Measurements from ENCODE around the gene LENG8.

The LENG8 gene

DNA sequence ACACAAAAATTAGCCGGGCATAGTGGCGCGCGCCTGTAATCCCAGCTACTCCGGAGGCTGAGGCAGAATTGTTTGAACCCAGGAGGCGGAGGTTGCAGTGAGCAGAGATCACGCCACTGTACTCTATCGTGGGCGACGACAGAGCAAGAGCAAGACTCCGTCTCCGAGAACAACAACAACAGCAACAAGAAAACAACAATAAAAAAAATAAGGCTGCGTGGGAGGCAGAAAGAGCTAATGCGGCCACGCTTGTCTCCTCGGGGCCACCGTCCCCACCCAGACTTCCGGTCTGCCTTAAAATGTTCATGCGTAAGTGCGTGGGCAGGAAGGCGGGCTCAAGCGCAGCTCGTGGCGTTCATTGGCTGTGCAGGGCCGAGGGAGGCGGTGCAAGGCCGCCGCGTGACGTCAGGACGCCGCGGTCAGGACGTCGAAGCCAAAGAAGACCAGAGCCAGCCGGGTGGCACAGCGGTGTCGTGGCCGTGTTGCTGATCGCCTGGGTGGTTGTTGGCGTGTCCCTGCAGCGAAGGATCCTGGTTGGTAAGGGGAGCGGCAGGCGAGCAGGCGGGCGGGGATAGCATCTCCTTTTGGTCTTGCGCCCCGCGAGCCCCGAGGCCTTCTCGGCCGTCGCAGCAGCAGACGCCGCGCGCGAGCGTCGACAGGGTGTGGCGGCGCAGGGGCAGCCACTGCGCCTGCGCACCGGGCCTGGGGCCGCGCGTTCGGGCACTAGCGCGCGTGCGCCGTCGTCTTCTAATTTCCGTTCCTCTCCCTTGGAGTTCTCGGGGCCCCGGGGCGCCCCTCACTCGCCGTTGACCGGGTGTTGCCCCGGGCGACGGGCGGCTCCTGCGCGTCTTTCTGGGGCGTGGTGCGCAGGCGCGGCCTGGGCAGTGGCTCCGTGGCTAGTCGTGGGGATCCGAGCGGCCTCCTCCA lies at the start of gene LENG8:
Gene LENG8 (plus strand): TSS at position 426 of the 927 bp plus-strand sequence. CDS start 2,146 bp downstream, outside the sequence.
- DNase-seq, result peak; percentile 98

DNA sequence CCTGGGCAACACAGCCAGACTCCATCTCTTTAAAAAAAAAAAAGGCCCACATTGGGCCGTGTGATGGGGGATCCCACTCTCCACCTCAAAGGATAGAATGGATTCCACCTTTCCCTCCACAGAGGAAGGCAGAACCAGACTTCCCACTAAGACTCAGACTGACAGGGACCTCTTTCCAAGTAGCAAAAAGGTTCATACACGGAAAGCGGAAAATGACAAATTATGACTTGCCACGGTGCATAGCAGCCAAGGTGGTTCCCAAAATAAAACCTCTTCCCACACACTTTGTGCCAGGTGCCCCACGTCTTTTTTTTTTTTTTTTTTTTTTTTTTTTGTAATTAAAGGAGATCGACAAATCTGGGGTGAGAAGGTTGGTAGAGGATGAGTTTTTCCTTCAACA lies 48.1 kb upstream of the LENG8 start:
- DNase-seq, result no peak

DNA sequence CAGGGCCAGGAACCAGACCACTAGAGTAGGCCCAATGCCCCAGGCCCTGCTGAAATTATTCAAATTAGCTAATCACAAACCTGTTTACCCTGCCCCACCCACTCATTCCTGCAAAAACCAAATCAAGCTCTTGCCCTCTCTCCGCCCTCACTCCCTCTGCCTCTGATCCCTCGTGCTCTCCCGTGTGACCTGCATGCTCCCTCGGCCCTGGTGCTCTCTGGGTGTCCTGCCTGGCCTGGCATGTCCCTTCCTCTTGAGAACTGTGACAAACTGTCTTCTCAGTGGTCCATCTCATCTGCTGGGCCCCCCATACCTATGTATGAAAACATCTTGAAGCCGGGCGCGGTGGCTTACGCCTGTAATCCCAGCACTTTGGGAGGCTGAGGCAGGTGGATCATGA lies 45.9 kb upstream of the LENG8 start:
- DNase-seq, result no peak

DNA sequence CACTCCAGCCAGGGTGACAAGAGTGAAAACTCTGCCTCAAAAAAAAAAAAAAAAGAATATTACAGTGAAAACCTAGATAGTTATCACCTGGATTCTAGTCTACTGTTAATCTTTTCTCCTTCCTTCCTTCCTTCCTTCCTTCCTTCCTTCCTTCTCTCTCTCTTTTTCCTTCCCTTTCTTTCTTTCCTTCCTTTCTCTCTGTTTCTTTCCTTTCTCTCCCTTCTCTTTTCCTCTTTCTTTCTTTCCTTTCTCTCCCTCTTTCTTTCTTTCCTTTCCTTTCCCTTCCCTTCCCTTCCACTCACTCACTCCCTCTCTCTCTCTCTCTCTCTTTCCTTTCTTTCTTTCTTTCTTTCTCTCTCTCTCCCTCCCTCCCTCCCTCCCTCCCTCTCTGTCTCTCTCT lies 43.4 kb upstream of the LENG8 start:
- no peak for DNase-seq

DNA sequence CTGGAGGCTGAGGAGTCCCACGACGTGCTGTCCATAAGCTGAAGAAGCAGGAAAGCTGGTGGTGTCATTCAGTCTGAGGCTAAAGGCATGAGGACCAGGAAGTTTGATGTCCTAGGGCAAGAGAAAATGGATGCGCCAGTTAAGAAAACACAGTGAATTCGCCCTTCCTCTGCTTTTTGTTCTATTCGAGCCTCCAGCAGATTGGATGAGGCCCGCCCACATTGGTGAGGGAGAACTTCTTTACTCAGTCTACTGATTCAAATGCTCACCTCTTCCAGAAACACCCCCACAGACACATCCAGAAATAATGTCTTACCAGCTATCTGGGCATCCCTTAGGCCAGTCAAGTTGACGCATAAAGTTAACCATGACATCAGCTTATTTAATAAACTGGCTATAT lies 41.2 kb upstream of the LENG8 start:
- no peak for DNase-seq

DNA sequence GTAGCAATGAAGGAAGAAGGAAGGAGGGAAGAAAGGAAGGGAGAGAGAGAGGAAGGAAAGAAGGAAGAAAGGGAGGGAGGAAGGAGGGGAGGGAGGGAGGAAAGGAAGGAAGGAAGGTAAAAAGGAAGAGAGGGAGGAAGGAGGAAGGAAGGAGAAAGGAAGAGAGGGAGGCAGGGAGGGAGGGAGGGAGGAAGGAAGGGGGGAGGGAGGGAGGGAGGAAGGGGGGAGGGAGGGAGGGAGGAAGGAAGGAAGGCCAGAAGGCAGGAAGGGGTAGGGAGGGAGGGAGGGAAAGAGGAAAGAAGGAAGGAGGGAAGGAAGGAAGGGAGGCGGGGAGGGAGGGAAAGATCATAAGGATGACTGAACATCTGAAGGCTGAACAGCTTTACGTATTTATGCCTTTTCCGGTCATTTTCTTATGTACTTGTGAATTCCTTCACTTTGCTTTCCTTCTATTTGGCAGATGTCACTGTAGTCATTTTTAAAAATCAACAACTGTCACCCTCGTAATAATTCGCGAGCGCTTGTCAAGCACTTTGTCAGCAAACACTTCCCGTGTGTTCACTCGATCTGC lies 40.5 kb upstream of the LENG8 start:
- DNase-seq, result no peak

DNA sequence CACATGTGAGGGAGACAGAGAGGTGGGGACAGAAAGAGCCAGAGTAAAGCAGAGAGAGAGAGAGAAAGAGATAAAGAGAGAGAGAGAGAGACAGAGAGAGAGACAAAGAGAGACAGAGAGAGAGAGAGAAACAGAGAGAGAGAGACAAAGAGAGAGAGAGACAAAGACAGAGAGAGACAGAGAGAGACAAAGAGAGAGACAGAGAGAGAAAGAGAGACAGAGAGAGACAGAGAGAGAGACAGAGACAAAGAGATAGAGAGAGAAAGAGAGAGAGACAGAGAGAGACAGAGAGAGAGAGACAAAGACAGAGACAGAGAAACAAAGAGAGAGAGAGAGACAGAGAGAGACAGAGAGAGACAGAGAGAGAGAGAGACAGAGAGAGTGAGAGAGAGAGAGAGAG lies 38.0 kb upstream of the LENG8 start:
- no peak for DNase-seq

DNA sequence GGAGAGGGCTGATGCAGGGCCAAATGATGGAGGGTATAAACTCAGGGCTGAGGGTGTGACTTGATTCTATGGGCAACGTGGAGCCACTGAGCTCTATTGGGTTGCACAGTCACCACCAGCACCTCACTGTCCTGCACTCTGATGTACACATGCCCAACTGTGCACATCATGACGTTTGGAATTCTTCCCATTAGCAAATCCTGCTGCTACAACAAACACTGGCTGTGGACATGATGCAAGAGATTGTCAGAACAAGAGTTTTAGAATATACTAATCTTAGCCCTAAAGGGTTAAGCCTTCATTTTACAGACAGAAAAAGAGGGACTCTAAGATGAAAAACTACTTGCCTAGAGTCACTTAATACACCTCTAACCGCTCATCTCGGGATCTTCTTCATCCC lies 36.1 kb upstream of the LENG8 start:
- no peak for DNase-seq

DNA sequence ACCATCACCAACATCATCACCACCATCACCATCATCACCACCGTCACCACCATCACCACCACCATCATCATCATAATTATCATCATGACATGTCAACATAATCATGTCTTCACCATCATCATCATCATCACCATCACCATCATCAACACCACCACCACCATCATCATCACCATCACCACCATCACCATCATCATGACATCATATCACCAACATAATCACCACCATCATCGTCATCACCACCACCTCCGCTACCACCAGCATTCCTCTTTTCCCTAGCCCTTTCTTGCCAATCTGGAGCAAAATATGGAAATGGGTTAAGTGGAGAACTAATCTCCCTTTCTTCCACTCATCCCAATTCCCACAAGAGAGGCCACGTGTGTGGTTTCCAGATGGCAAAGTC lies 34.8 kb upstream of the LENG8 start:
- DNase-seq, result no peak

DNA sequence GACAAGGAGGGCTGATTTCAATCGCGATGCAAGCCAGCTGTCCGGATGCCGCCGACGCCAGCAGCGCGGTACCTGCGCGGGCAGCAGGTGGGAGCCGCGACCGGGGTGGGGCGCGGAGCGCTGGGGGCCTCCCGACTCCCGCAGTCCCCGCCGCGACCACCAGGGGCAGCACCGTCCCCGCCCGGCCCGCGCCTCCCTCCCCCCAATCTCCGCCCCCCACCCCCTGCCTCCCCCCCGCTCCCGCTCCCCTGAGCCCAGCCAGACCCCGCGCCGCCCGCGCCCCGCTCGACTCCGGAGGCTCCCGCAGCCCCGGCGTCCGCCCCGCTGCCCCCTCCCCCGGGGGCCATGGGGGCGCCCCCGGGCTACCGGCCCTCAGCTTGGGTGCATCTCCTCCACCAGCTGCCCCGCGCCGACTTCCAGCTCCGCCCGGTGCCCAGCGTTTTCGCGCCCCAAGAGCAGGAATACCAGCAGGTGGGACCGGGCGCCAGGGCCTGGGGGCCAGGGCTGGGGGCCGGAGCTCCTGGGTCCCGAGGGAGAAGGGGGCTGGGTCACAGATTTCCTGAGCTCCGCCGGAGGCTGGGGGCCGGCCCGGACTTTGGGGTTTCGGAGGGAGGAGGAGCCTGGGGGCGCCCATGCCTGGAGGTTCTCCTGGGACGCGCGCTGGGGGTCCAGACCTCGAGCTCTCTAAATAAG lies 33.6 kb upstream of the LENG8 start, which contains the start of gene TTYH1:
Gene TTYH1 (plus strand): TSS at position 257 of the 693 bp plus-strand sequence. CDS start 89 bp downstream, at position 346.
- no peak for DNase-seq

DNA sequence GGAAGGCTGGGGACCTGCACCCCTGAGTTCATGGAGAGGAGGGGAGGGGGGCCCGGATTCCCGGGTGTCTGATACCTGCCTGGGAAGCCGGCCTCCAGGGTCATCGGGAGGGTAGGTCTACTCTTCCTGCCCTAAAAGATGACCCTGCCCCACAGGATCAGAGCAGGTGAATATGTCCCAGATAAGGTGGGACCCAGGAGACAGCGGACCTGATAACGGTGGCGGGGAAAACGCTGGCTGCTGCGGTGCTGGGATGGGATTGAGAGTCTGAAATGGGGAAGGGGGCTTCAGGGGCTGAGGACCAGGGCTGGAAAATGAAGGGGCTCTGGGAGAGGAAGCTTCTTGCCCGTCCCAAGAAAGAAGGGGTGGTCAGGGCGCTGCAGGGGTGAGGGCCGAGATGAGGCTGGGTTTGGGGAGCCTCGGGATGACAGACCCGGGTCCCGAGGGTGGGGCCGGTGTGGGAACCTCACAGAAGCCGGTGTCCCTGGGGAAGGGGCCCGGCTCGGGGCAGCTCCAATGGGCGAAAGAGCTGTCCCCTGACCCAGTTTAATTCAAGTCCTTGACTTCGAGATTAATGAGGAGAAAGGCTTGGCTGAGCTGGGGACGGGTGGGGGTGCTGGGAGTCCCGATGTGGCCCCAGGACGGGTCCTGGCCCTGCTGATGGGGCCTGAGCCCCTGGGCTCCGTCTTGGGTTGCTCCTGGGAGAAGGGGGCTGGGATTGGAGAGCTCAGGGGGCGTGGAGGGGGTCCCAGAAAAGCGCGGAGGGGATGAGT lies 32.9 kb upstream of the LENG8 start:
- no peak for DNase-seq

DNA sequence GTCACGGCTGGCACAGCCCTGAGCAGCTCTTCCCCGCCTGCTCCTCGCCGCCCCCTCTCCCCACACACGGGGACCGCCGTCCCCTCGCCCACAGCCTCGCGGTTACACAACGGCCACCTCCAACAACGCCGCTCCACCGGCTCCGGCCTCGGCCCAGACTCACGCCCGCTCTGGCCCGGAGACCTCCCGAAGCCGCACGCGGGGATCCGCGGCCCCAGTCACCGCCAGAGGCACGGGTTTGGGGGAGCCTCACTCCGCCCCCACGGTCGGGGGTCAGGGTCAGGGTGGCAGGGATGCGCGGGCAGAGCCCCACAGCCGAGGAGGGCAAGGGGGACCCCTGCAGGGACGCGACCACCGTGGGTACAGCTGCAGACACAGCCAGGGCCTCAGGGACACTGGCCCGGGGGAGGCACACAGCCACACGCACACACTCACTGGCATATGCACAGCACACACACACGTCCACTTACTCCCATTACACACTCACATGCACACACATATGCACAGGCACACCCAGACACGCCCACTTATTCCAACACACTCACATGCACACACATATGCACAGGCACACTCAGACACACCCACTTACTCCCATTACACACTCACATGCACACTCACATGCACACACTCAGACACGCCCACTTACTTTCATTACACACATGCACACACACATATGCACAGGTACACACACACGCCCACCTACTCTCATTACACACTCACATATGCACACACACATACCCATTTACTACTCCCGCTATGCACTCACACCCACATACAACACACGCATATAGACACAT lies 32.1 kb upstream of the LENG8 start:
- no peak for DNase-seq

DNA sequence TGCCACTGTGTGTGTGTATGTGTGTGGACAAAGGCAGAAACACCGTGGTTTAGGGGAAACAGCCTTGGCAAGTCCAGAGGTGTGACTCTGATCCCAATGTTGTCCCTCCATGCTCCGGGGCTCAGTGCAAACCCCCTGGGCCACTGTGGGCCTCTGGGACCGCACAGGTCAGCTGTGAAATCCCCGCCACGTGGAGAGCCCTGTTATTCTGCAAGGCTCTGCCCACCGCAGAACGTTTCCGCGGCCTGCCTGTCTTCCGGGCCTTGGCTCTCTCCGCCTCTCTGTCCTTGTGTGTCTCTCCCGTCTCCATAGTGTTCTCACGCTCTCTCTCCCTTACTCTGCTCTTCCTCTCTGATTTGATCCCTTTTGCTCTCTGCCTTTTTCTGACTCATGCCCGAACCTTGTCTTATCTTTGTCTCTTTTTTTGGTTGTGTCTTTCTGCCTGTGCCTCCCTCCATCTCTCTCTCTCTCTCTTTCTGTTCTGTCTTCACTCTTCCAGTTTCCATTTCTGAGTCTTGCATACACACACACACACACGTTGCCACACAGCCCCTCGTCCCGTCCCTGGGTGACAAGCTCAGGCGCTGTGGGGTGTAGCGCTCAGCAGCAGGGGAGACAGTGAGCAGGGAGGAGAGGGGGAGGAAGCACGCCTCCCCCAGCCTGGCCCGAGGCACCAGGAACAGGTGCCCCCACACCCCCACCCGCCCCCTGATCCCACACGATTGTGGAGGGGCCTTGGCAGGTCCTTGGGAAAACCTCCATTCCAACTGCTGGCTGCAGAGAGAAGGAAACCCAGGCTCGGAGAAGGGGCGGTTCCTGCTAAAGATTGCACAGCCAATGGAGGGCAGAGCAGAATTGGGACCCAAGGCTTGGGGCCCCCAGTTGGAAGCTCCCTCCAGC lies 30.7 kb upstream of the LENG8 start:
- peak; percentile 28 for DNase-seq

DNA sequence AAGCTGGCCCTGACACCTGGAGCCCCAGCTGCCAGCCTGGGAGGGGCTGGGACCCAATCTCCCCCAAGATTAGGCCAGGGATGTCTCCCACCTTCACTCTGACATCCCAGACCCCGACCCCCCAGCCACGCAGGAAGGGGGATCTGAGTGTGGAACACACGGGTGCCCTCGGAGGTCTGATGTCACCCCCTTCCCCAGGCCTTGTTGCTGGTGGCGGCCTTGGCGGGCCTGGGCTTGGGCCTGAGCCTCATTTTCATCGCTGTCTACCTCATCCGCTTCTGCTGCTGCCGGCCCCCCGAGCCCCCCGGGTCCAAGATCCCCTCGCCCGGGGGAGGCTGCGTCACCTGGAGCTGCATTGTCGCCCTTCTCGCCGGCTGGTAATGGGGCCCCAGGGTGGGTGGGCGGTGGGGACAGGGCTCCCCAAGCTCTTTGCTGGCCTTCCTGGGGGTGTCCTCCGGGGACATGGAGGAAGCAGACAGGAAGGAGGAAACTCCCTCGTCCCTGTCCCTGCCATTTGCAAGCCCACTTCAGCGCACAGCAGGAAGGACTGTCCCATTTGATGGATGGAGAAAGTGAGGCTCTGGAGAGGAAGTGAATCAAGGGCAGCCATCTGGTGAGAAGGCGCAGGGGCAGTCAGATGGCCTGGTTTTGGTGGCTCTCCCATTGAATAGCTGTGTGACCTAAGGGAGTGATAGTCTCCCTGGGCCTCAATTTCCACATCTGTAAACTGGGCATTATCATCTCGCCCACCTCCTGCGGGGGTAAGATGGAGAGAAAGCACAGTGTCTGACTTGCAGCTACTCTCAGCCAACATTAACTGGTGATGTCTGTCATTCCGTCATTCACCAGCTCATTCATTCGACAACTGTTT lies 29.8 kb upstream of the LENG8 start:
- no peak for DNase-seq

DNA sequence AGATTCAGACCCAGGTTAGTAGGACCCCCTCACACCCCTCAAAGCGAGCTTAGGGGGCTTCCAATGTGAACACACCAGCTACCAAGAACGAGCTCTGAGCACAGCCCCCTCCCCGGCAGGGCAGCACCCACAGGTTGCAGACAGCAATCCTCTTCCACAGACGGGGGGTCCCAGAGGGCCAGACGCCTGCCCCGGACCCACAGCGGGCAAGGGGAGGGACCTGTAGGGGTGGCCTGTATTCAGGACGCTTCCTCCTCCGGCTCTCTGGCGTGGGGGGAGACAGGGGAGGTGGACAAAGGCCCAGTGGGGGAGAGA lies 29.0 kb upstream of the LENG8 start:
- DNase-seq, result no peak

DNA sequence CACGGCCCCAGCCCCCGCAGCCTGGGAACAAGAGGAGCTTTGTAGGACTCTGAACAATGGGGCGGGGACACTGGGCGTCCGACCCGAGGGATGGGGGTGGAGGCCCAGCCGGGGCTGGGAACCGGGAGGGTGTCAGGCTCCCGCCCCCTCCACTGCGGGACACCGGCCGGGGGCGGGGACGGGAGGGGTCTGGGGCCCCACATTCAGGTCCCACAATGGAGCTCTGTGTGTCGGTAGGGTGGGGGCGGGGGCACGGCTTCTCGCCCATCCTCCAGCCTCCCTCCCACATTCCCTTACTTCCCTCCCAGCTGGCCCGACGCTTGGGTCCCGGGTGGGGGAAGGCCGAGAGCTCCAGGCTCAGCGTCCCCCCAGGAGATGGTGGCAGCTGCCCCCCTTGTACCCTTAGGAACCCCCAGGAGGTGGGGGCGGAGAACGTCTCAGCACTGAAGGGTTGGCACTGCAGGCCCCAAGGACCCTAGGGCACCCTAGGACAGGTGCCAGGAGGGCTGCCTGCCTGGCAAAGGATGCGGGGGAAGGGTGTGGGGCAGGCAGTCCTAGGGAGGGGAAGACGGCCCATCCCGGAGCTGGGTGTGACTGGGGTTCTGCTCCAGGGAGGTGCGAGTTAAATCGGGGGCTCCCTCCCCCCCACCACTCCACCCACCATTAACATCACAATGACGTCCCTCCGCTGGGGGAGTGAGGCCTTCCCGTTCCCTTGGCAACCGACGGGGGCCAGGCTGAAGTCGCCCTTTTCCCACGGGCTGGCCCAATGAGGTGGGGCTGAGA lies 28.4 kb upstream of the LENG8 start:
- DNase-seq, result no peak

DNA sequence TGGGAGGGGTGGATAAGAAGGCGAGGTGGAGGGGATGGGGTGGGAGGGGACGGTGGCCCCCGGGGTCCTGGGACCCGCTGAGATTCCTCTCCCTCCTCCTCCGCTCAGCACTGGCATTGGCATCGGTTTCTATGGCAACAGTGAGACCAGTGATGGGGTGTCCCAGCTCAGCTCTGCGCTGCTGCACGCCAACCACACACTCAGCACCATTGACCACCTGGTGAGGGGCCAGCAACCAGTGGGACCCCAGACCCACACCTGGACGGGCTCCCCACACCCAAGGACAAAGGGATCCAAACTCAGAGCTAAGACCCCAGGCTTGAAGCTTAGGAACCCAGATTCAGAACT lies 27.9 kb upstream of the LENG8 start:
- no peak for DNase-seq

DNA sequence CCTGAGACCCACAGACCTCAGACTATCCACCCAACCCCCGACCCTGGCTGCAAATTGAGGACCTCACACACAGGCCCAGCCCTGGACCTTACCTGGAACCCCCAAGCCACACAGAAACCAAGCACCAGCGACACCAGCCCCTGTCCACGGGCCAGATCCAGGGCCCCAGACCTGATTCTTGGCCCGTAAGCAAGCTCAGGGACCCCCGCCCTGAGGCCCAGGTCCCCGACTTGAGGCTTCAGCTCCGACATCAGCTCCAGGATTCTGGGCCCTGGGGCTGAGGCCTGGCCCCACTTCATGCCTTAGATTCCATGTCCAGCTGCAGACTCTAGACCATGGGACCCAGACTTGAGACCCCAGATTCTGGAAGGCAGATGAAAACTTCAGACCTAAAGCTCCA lies 27.5 kb upstream of the LENG8 start:
- no peak for DNase-seq

DNA sequence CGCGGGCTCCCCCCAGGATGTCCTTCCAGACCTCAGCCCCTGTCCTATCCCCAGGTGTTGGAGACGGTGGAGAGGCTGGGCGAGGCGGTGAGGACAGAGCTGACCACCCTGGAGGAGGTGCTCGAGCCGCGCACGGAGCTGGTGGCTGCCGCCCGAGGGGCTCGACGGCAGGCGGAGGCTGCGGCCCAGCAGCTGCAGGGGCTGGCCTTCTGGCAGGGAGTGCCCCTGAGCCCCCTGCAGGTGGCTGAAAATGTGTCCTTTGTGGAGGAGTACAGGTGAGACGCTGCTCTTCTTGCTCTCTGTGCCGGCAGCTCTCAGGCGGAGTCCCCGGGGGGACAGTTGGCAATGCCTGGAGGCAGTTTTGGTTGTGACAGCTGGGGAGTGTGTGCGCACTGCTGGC lies 26.9 kb upstream of the LENG8 start:
- DNase-seq, result no peak

DNA sequence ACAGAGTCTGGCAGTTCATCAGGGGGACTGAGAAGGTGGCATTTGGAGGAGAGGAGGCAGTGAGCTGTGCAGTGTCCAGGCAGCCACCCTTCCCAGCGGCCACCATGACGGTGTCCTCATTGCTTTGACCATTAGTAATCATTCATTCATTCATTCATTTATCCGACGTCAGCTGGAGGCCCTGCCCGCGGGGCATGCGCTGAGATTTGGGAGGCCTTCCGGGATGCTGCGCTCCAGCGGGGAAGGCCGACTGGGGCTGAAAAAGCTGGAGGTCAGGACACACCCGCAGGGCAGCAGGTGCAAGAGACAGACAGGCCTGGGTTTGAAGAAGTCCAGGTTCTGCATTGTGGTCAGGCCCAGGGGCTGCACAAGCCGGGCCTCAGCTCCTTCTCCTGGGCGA lies 24.8 kb upstream of the LENG8 start:
- DNase-seq, result no peak
